GM19025 (cell line): ENCODE measurements around the gene PPM1E.
"Not testable (repeated sequence)": the region's sequence is repeated elsewhere in the genome, so short reads cannot be mapped to it uniquely, and the experiment has no call there.

Experiments used
- ATAC-seq: cut with Tn5 transposase; IDR thresholded peaks from one replicate; pipeline ENCODE4 v1.9.1; 2021; ENCODE audit warnings: mild to moderate bottlenecking, low read depth, moderate library complexity; ENCODE audit not compliant: unreplicated experiment

The PPM1E gene

DNA sequence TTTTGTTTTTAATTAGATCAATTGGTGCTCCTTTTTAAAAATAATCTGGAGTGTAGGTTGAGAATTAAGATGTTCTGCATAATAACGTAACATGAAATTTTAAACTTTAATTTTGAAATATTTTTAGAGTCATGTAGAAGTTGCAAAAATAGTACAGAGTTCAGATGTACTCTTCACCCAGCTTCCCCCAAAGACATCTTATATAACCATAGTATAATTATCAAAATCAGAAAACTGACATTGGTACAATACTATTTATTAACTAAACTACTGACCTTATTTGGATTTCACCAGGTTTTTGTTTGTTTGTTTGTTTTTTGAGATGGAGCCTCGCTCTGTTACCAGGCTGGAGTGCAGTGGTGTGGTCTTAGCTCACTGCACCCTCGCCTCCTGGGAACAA lies 76.9 kb downstream of the PPM1E start:
- ATAC-seq = no peak

- no peak for ATAC-seq
Measured at GRCh38 chr17:58837699-58838098, 82.0 kb downstream of the PPM1E start.

- ATAC-seq = no peak
Measured at GRCh38 chr17:58840820-58841612, 85.4 kb downstream of the PPM1E start.

DNA sequence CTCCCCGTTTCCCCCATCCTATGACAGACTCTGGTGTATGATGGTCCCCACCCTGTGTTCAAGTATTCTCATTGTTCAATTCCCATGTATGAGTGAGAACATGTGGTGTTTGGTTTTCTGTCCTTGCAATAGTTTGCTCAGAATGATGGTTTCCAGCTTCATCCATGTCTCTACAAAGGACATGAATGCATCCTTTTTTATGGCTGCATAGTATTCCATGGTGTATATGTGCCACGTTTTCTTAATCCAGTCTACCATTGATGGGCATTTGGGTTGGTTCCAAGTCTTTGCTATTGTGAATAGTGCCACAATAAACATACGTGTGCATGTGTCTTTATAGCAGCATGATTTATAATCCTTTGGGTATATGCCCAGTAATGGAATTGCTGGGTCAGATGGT lies 90.8 kb downstream of the PPM1E start:
- ATAC-seq = not testable (repeated sequence)

GRCh38 chr17:58850106-58850505 lies 94.5 kb downstream of the PPM1E start:
- ATAC-seq = not testable (repeated sequence)

DNA sequence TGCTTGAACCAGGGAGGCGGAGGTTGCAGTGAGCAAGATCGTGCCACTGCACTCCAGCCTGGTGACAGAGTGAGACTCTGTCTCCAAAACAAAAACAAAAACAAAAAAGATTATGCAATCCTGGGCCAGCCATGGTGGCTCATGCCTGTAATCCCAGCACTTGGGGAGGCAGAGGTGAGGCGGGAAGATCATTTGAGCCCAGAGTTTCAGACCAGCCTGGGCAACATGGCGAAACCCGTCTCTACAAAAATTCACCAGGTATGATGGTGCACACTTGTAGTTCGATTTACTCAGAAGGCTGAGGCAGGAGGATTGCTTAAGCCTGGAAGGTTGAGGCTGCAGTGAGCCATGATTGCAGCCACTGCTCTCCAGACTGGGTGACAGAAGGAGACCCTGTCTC lies 109.6 kb downstream of the PPM1E start:
- ATAC-seq = no peak

DNA sequence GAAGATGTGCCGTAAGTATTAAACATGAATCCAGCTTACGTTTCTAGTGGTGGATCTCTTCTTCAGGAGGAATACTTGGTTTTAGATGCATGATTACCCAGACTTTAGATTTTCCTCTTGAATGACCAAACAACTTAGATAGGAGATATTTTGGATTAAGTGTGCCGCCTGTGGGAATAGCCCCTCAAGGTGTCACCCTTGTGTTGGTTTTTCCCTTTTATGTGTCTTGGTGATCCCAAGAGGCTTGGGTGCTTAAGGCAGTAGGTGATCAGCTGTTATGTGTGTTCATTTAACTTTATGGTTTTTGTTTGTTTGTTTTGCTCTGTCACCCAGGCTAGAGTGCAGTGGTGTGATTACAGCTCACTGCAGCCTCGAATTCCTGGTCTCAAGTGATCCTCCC lies 115.1 kb downstream of the PPM1E start:
- no peak for ATAC-seq

- ATAC-seq = no peak
Measured at GRCh38 chr17:58873926-58874325, 118.3 kb downstream of the PPM1E start.

- no peak for ATAC-seq
Measured at GRCh38 chr17:58875261-58875660, 119.6 kb downstream of the PPM1E start.

GRCh38 chr17:58884161-58884560 lies 128.5 kb downstream of the PPM1E start:
- no peak for ATAC-seq

- no peak for ATAC-seq
Measured at GRCh38 chr17:58886514-58886913, 130.9 kb downstream of the PPM1E start.

DNA sequence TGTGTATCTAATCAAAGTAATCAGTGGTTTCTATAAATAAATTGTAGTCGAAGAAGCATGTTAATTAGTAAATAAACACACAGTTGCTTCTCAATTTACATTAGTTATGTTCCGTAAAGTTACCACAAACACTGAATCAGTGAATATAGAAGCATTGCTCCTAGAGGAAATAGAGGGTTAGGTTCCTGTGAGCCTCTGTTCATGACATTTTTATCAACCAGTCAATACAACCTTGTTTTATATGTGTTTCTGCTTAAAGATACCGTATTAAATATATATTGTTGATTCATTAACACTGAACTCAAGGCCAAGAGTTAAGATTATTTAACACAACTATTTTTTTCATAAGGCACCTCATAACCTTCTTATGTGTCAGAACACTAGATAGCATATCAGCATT lies 134.3 kb downstream of the PPM1E start:
- ATAC-seq = no peak

GRCh38 chr17:58899191-58899590 lies 143.5 kb downstream of the PPM1E start:
- ATAC-seq = no peak

- ATAC-seq = no peak
Measured at GRCh38 chr17:58902322-58902721, 146.7 kb downstream of the PPM1E start.

DNA sequence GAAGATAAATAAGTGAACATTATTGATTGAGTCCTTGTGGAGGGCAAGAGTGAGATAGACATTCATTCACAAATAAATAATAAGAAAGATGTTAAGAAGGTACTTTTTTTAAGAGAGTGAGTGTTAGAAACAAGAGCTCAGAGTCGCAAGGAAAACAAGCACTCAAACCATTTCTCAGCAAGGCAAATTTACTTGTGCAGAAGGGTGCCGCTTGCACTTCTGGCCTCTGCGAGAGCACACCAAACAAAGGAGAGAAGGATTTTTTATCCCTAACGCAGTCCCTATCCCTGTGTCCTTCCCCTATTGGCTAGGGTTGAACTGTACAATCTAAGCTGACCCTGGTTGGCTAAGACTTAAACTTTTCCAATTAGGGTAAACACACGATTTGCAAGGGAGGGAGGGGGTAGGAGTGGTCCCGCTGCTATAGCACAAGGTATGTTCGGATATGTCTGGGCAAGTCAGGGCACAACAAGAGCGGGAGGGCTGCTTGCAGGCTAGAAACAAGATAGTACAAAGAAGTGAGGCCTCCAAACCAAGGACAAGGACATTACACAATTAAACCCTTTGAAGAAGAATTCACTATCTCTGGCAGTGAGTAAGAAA lies 156.2 kb downstream of the PPM1E start:
- no peak for ATAC-seq

- no peak for ATAC-seq
Measured at GRCh38 chr17:58913552-58913951, 157.9 kb downstream of the PPM1E start.

DNA sequence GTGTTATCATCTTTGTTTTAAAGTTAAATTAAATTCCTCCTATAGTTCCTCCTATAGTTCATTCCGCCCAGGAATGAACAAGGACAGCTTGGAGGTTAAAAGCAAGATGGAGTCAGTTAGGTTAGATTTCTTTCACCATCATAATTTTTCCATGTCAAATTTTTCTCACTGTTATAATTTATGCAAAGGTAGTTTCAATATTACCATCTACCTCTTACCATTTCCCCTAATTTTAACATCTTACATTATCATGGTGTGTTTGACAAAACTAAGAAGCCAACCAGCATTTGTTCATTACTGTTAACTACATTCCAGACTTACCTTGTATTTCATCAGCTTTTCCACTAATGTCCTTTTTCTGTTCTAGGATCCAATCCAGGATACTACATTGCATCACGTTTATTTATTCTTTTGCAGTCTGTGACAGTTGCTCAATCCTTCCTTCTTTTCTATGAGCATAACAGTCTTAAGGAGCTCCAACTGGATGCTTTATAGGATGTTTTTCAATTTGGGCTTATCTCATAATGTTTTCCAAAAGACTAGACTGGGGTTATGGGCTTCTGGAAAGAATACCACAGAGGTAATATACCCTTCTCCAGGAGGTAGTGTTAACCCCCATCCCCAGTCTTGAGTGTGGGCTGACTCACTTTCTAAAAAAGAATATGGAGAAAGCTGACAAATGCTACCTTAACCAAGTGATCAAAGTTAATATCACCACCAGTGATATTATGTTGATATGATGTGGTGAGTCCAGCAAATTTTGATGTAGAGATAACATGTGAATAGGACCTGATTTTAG lies 158.5 kb downstream of the PPM1E start:
- no peak for ATAC-seq

- no peak for ATAC-seq
Measured at GRCh38 chr17:58917228-58917627, 161.6 kb downstream of the PPM1E start.

DNA sequence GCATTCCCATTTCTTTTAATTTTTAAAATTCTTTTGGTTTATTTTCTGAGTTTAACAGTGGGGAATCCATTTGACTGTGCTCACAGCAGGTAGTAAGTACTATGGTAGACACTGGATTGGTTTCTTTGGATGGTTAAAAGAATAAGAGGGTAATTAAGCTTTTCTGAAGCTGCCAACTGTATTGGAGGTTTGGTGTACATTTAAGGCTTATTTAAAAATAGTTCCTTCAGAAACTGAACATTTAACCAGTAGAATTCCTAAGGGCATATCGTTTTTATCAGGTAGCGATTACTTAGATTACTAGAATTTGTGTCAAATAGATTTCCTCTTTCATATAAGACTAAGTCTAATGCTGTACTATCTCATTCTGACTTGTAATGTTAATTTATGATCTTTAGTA lies 162.4 kb downstream of the PPM1E start:
- ATAC-seq = no peak

- no peak for ATAC-seq
Measured at GRCh38 chr17:58918884-58919283, 163.2 kb downstream of the PPM1E start.

GRCh38 chr17:58920773-58921172 lies 165.1 kb downstream of the PPM1E start:
- no peak for ATAC-seq
